Measurements from ENCODE around the gene UFD1. TPM values are rescaled to one million over a fixed set of nuclear protein-coding genes. Genes with fewer than 3 reads are reported as not detected.

The UFD1 gene
- 10 to 100 TPM; 22.7 to 56.2 (median 38.2) TPM for total RNA-seq

- Histone ChIP-seq H3K9me3 (no peaks in the 10 kb centered on the region), H3K4me3 (peak within 1 kb of the TSS; percentile 80 to 92), H3K27me3 (no peaks in the 10 kb centered on the region), H3K36me3 (peaks cover 0 to 13% of the 10 kb centered on the region in 2 donors), H3K27ac (peak within 1 kb of the TSS; percentile 88 to 97 (median 91)), H3K4me1 (peaks cover 0 to 39% (median 20%) of the 10 kb centered on the region in 3 donors)
- WGBS, 2 donors (ENCODE audit: low coverage in 1 of 2), result 0% methylated on average over 2 to 4 of the region's 42 CpGs
- TF ChIP-seq EP300 (IDR thresholded peaks at IDR 0.05) (no peak), POLR2A (IDR thresholded peaks at IDR 0.05) (peak; percentile 21 to 47), POLR2AphosphoS5 (IDR thresholded peaks at IDR 0.05) (peak; percentile 75)
- peak; percentile 82 for ATAC-seq
These were observed at the start of gene UFD1 for GRCh38 chr22:19478901-19479354. TSS of gene UFD1 (minus strand) at chr22:19479193. CDS start at chr22:19479085, 108 bp downstream.

GRCh38 chr22:19527861-19528417, 48.9 kb upstream of the UFD1 start:
- H3K9me3 ChIP-seq, result no peaks in the 10 kb centered on the region
- no peak overlapping the region for H3K27ac ChIP-seq
- ATAC-seq, result no peak
- WGBS, 2 donors (ENCODE audit: low coverage in 1 of 2), result 100% methylated on average over 1 of the region's 17 CpGs; no CpG with 5 or more reads in 1 of the 2 donors
- peaks cover 71% of the 10 kb centered on the region for H3K27me3 ChIP-seq
- TF ChIP-seq POLR2AphosphoS5 (IDR thresholded peaks at IDR 0.05) (no peak), CTCF (IDR thresholded peaks at IDR 0.05) (no peak), POLR2A (IDR thresholded peaks at IDR 0.05) (no peak), EP300 (IDR thresholded peaks at IDR 0.05) (no peak)
- no peaks in the 10 kb centered on the region for H3K36me3 ChIP-seq
- no peak overlapping the region for H3K4me3 ChIP-seq
- peaks cover 0 to 21% (median 0%) of the 10 kb centered on the region in 3 donors for H3K4me1 ChIP-seq

DNA sequence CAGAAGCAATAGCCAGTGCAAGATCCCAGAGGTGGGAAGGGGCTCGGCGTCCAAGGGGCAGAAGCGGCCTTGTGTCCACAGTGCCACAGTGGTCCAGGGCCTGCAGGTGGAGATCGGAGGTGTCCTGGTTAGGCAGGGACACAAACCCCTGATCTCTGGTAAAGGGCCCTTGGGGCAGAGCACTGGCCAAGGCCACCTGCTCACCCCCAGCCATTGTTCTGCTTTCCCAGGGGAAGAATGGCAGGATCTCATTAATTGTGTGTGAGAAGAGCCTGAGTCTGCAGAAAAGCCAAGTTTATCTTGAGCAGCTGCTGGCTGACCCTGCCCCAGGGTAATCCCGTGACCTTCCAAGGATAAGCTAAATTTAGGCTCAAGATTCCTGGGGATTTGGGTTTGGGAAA, 48.3 kb upstream of the UFD1 start:
- Histone ChIP-seq H3K36me3 (no peaks in the 10 kb centered on the region), H3K4me3 (no peak overlapping the region), H3K27me3 (peaks cover 78% of the 10 kb centered on the region), H3K27ac (no peak overlapping the region), H3K4me1 (peaks cover 0 to 22% (median 0%) of the 10 kb centered on the region in 3 donors), H3K9me3 (no peaks in the 10 kb centered on the region)
- no peak for ATAC-seq
- TF ChIP-seq POLR2AphosphoS5 (IDR thresholded peaks at IDR 0.05) (no peak), POLR2A (IDR thresholded peaks at IDR 0.05) (no peak), EP300 (IDR thresholded peaks at IDR 0.05) (no peak), CTCF (IDR thresholded peaks at IDR 0.05) (no peak)
- 56 to 100% methylated on average over 1 to 3 of the region's 5 CpGs for WGBS, 2 donors (ENCODE audit: low coverage in 1 of 2)

DNA sequence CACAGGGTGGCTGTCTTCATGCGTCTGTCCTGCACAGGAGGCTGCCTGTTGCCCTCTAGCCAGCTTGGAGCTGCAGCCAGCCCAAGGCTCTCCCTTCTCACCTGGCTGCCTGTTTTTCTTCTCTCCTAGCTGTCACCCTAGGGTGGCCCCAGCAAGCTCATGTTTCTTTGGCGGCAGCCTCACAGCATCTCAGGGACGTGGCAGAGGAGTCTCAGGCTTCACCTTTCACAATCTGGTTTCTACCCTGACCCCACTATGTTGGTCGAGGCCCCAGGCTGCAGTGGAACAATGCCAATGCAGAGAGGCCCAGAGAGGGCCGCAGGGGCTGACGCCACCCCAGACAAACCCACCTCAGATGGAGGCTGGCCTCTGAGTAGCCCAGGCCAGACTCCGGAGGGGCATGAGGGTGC, 47.7 kb upstream of the UFD1 start:
- H3K4me3 ChIP-seq, result no peak overlapping the region
- H3K27me3 ChIP-seq, result peaks cover 84% of the 10 kb centered on the region
- H3K9me3 ChIP-seq, result no peaks in the 10 kb centered on the region
- 100% methylated on average over 1 of the region's 7 CpGs; no CpG with 5 or more reads in 1 of the 2 donors for WGBS, 2 donors (ENCODE audit: low coverage in 1 of 2)
- H3K36me3 ChIP-seq, result no peaks in the 10 kb centered on the region
- no peak overlapping the region for H3K27ac ChIP-seq
- no peak for ATAC-seq
- H3K4me1 ChIP-seq, result peaks cover 0 to 22% (median 0%) of the 10 kb centered on the region in 3 donors
- no peak for TF ChIP-seq POLR2A (IDR thresholded peaks at IDR 0.05)
- TF ChIP-seq CTCF (IDR thresholded peaks at IDR 0.05), result no peak
- TF ChIP-seq EP300 (IDR thresholded peaks at IDR 0.05), result no peak
- no peak for TF ChIP-seq POLR2AphosphoS5 (IDR thresholded peaks at IDR 0.05)

DNA sequence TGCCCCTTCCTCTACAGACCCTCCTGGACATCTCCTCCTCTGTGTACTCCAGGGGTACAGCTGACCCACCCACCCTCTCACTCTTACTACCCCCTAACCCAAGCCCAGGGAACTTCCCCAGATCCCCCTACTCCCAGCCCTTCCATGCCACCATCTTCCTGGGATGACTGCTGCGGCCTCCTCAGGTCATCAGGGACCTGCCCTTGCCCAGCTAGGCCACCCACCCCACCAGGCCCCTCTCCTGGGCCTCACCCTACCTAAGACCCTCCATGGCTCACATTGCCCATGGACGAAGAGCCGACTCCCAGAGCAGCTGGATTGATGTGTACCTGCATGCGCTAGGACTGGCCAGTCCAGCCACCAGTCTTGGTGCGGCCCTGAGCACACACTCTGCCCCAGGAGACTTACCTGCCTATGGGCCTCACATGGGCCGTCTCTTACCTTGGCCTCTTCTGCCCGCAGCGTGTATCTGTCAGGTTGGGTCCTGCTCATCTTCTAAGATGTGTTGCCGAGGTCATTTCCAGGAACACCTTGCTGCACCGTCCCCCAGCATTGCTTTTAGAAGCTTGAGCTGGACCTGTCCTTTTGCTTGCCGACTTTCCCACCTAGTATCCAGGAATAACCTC, 47.2 kb upstream of the UFD1 start:
- Histone ChIP-seq H3K9me3 (no peaks in the 10 kb centered on the region), H3K27ac (peak overlapping the region in 2 of 4 donors; percentile 71 to 77), H3K36me3 (no peaks in the 10 kb centered on the region), H3K4me3 (no peak overlapping the region), H3K27me3 (peaks cover 86% of the 10 kb centered on the region), H3K4me1 (peaks cover 0 to 22% (median 0%) of the 10 kb centered on the region in 3 donors)
- TF ChIP-seq CTCF (IDR thresholded peaks at IDR 0.05) (no peak), POLR2A (IDR thresholded peaks at IDR 0.05) (no peak)
- 77 to 90% methylated on average over 5 to 6 of the region's 11 CpGs for WGBS, 2 donors (ENCODE audit: low coverage in 1 of 2)
- no peak for ATAC-seq
